HEK293 (cell line): ENCODE results near the gene RHEX.

ENCODE experiments used
- CTCF ChIA-PET: fragments of 350-600 bp; formaldehyde crosslinking; extraction: SDS; loops from one replicate; lab custom pipeline; 2021; ENCODE audit warnings: antibody characterized with exemption; lab: Yijun Ruan, JAX
- POLR2A ChIA-PET: fragments of 300-600 bp; formaldehyde crosslinking; extraction: SDS; loops from one replicate; lab custom pipeline; 2020; ENCODE audit warnings: antibody characterized with exemption, inconsistent platforms; lab: Yijun Ruan, JAX
- H3K27ac ChIP-seq: fragments of 200-500 bp; sonication (Bioruptor generic); 2 replicates; pipeline ENCODE4 v1.5.1; 2014; ENCODE audit warnings: low read depth, low read length, control low read depth, inconsistent platforms; ENCODE audit errors: extremely low read depth
- H3K36me3 ChIP-seq, 2 experiments: fragments of 200-500 bp in 1 of 2; sonication (Bioruptor generic) in 1 of 2; 1 replicate in 1 of 2; 2 replicates in 1 of 2; pipeline ENCODE4 v1.5.1; 2014 to 2017; ENCODE audit warnings: inconsistent platforms in 2 of 2, low read length in 2 of 2; ENCODE audit not compliant: control insufficient read depth in 2 of 2, insufficient read depth in 1 of 2
- H3K4me1 ChIP-seq: fragments of 200-500 bp; sonication (Bioruptor generic); 2 replicates; pipeline ENCODE4 v1.5.1; 2014; ENCODE audit warnings: mild to moderate bottlenecking, low read length, inconsistent platforms; ENCODE audit not compliant: control insufficient read depth, insufficient read depth
- H3K4me3 ChIP-seq: 2 replicates; pipeline ENCODE4 v1.5.1; 2011; ENCODE audit warnings: low read depth, mild to moderate bottlenecking, control low read depth, low read length, moderate library complexity
- H3K9me3 ChIP-seq: fragments of 200-500 bp; sonication (Bioruptor generic); 2 replicates; pipeline ENCODE4 v1.5.1; 2014; ENCODE audit warnings: low read depth, low read length, inconsistent platforms; ENCODE audit not compliant: control insufficient read depth, insufficient read depth
- GLI2 ChIP-seq: fragments of 450-650 bp; formaldehyde crosslinking; IDR thresholded peaks from 2 replicates; pipeline ENCODE4; 2017; ENCODE audit warnings: missing biosample characterization, missing genetic modification characterization, low read depth, borderline replicate concordance
- IKZF3 ChIP-seq: fragments of 450-650 bp; IDR thresholded peaks from 2 replicates; pipeline ENCODE4 v1.5.0; 2018; ENCODE audit warnings: missing biosample characterization, mild to moderate bottlenecking, missing genetic modification characterization, moderate library complexity
- KLF10 ChIP-seq: fragments of 450-650 bp; IDR thresholded peaks from 2 replicates; pipeline ENCODE4 v1.5.1; 2018; ENCODE audit warnings: missing biosample characterization, mild to moderate bottlenecking, missing genetic modification characterization
- REPIN1 ChIP-seq: fragments of 450-650 bp; formaldehyde crosslinking; IDR thresholded peaks from 2 replicates; pipeline ENCODE4 v1.5.1; 2017; ENCODE audit warnings: missing biosample characterization, missing genetic modification characterization, low read depth
- SALL2 ChIP-seq: fragments of 450-650 bp; formaldehyde crosslinking; IDR thresholded peaks from 2 replicates; pipeline ENCODE4 v1.5.0; 2017; ENCODE audit warnings: missing biosample characterization, mild to moderate bottlenecking, missing genetic modification characterization, borderline replicate concordance
- SCRT1 ChIP-seq: fragments of 450-650 bp; formaldehyde crosslinking; IDR thresholded peaks from 2 replicates; pipeline ENCODE4 v1.5.1; 2016; ENCODE audit warnings: missing biosample characterization, missing genetic modification characterization, borderline replicate concordance
- SCRT2 ChIP-seq: fragments of 450-650 bp; formaldehyde crosslinking; IDR thresholded peaks from 2 replicates; pipeline ENCODE4 v1.5.1; 2016; ENCODE audit warnings: missing biosample characterization, missing genetic modification characterization
- TCF7L2 ChIP-seq: IDR thresholded peaks from 2 replicates; pipeline ENCODE4 v1.6.1; 2011; ENCODE audit warnings: low read depth, mild to moderate bottlenecking, inconsistent platforms, low read length, moderate library complexity, borderline replicate concordance
- YY2 ChIP-seq: fragments of 450-650 bp; formaldehyde crosslinking; IDR thresholded peaks from 2 replicates; pipeline ENCODE4 v1.5.1; 2016; ENCODE audit warnings: missing biosample characterization, missing genetic modification characterization
- ZFP41 ChIP-seq: fragments of 450-650 bp; formaldehyde crosslinking; IDR thresholded peaks from 2 replicates; pipeline ENCODE4 v1.5.1; 2016; ENCODE audit warnings: missing biosample characterization, missing genetic modification characterization, borderline replicate concordance
- ZIC2 ChIP-seq: fragments of 450-650 bp; formaldehyde crosslinking; IDR thresholded peaks from 2 replicates; pipeline ENCODE4 v1.5.1; 2016; ENCODE audit warnings: missing biosample characterization, missing genetic modification characterization
- ZNF112 ChIP-seq: fragments of 450-650 bp; formaldehyde crosslinking; IDR thresholded peaks from 2 replicates; pipeline ENCODE4 v1.5.0; 2017; ENCODE audit warnings: missing biosample characterization, missing genetic modification characterization
- ZNF223 ChIP-seq: fragments of 450-650 bp; formaldehyde crosslinking; IDR thresholded peaks from 2 replicates; pipeline ENCODE4 v1.5.1; 2016; ENCODE audit warnings: missing biosample characterization, missing genetic modification characterization
- ZNF354C ChIP-seq: fragments of 450-650 bp; formaldehyde crosslinking; IDR thresholded peaks from 2 replicates; pipeline ENCODE4 v1.5.1; 2016; ENCODE audit warnings: missing biosample characterization, missing genetic modification characterization, low read depth, borderline replicate concordance
- ZNF426 ChIP-seq: fragments of 450-650 bp; formaldehyde crosslinking; IDR thresholded peaks from 2 replicates; pipeline ENCODE4 v1.5.1; 2017; ENCODE audit warnings: missing biosample characterization, missing genetic modification characterization, mild to moderate bottlenecking, inconsistent platforms, moderate library complexity
- ZNF48 ChIP-seq: fragments of 450-650 bp; formaldehyde crosslinking; IDR thresholded peaks from 2 replicates; pipeline ENCODE4 v1.5.1; 2016; ENCODE audit warnings: missing biosample characterization, missing genetic modification characterization
- ZNF521 ChIP-seq: fragments of 450-650 bp; formaldehyde crosslinking; IDR thresholded peaks from 2 replicates; pipeline ENCODE4 v1.5.1; 2017; ENCODE audit warnings: missing biosample characterization, mild to moderate bottlenecking, missing genetic modification characterization
- ZNF571 ChIP-seq: fragments of 450-650 bp; formaldehyde crosslinking; IDR thresholded peaks from 2 replicates; pipeline ENCODE4 v1.5.0; 2017; ENCODE audit warnings: missing biosample characterization, missing genetic modification characterization
- ZNF610 ChIP-seq: fragments of 450-650 bp; formaldehyde crosslinking; IDR thresholded peaks from 2 replicates; pipeline ENCODE4 v1.5.1; 2016; ENCODE audit warnings: missing biosample characterization, missing genetic modification characterization, borderline replicate concordance
- ZNF624 ChIP-seq: fragments of 450-650 bp; formaldehyde crosslinking; IDR thresholded peaks from 2 replicates; pipeline ENCODE4 v1.5.1; 2017; ENCODE audit warnings: missing biosample characterization, missing genetic modification characterization
- ZNF654 ChIP-seq: fragments of 450-650 bp; formaldehyde crosslinking; IDR thresholded peaks from 2 replicates; pipeline ENCODE4 v1.5.1; 2016; ENCODE audit warnings: low read depth, missing biosample characterization, missing genetic modification characterization
- ZNF664 ChIP-seq: fragments of 450-650 bp; formaldehyde crosslinking; IDR thresholded peaks from 2 replicates; pipeline ENCODE4 v1.5.1; 2016; ENCODE audit warnings: missing biosample characterization, missing genetic modification characterization
- ZNF768 ChIP-seq: fragments of 450-650 bp; formaldehyde crosslinking; IDR thresholded peaks from 2 replicates; pipeline ENCODE4 v1.5.1; 2018; ENCODE audit warnings: missing biosample characterization, mild to moderate bottlenecking, missing genetic modification characterization
- ZNF785 ChIP-seq: fragments of 450-650 bp; formaldehyde crosslinking; IDR thresholded peaks from 2 replicates; pipeline ENCODE4 v1.5.1; 2016; ENCODE audit warnings: missing biosample characterization, missing genetic modification characterization
- ZNF843 ChIP-seq: fragments of 450-650 bp; formaldehyde crosslinking; IDR thresholded peaks from 2 replicates; pipeline ENCODE4 v1.5.1; 2016; ENCODE audit warnings: missing biosample characterization, missing genetic modification characterization
- ZSCAN30 ChIP-seq: fragments of 450-650 bp; IDR thresholded peaks from 2 replicates; pipeline ENCODE4 v1.5.1; 2018; ENCODE audit warnings: missing biosample characterization, mild to moderate bottlenecking, missing genetic modification characterization, moderate library complexity
- TF ChIP-seq, protein P1 (sequence below): fragments of 450-650 bp; formaldehyde crosslinking; IDR thresholded peaks from 2 replicates; pipeline ENCODE4 v1.5.1; 2016; ENCODE audit warnings: missing biosample characterization, missing genetic modification characterization
- TF ChIP-seq, protein P2 (sequence below): fragments of 450-650 bp; formaldehyde crosslinking; IDR thresholded peaks from 2 replicates; pipeline ENCODE4 v1.5.0; 2017; ENCODE audit warnings: missing biosample characterization, missing genetic modification characterization, borderline replicate concordance

Gene RHEX

DNA sequence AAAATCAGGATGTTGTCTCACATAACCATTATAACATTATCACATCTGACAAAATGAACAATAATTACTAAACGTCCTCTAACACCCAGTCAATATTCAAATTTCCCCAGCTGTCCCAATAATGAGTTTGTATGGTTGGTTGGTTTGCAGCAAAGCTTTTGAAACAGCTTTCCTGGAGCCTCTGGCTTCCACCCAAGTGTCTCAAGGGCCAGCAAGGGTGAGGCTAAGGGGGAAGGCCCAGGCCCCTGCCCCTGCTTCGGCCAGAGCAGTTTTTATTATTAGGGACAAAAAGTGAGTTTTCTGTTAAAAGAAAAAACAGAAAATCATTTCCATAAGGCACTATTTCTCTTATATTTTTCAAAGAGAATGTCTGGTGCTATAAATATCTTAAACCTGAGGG is 83.3 kb downstream of the RHEX start (continued):
- TF ChIP-seq, protein P1, sequence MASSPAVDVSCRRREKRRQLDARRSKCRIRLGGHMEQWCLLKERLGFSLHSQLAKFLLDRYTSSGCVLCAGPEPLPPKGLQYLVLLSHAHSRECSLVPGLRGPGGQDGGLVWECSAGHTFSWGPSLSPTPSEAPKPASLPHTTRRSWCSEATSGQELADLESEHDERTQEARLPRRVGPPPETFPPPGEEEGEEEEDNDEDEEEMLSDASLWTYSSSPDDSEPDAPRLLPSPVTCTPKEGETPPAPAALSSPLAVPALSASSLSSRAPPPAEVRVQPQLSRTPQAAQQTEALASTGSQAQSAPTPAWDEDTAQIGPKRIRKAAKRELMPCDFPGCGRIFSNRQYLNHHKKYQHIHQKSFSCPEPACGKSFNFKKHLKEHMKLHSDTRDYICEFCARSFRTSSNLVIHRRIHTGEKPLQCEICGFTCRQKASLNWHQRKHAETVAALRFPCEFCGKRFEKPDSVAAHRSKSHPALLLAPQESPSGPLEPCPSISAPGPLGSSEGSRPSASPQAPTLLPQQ (tag by site-specific recombination): no peak
- TF ChIP-seq ZNF112 (tag by site-specific recombination): no peak
- no peak for TF ChIP-seq ZNF843 (tag by site-specific recombination)
- no peak for TF ChIP-seq ZNF426 (tag by site-specific recombination)
- no peak for TF ChIP-seq SALL2 (tag by site-specific recombination)
- no peak for TF ChIP-seq ZNF223 (tag by site-specific recombination)
- TF ChIP-seq IKZF3 (tag by site-specific recombination): no peak
- no peak for TF ChIP-seq KLF10 (tag by site-specific recombination)
- TF ChIP-seq, all 188 proteins: peak for 0

DNA sequence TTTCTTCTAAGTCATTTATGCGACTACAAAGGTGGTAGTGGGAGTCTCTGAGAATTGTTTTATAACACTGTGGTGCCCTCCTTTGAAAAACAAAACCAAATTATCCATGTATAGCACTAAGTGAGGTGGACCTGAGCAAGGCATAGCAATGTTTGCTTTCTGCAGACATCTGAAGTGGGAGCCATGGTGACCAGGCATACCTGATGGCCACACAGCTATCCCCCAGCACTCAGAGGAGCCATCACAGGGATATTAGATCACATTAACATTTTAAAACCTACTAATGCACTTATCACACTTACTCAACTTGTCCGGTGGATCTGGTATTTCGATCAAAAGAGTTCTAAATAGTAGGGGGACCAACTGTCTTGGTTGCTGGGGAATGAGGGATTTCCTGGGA is 89.0 kb downstream of the RHEX start:
- CTCF ChIA-PET: interaction anchor here (0.6 kb wide), 2 partner anchors 224 to 509 kb away, joined by 3 to 8 read pairs; no protein-coding TSS in a partner anchor
- Histone ChIP-seq H3K36me3 (no peaks in the 10 kb centered on the region), H3K27ac (no peak overlapping the region)

DNA sequence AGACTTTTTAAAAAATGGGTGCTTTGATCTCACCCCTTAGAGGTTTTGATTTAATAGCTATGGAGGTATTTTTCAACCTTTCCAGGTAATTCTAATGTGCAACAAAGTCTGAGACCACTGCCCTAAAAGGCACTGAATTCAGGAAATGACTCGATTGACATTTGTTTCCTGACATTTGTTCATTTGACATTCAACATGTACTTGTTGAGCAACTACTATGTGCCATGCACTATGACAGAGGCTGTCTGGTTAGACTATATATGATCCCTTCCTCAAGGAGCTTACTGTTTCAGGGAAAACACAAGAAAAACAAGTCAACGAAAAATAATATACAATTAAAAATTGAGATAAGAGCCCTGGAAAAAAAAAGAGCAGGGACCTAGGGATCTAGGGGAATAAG is 89.8 kb downstream of the RHEX start:
- H3K4me1 ChIP-seq: 0 out of 2 replicates have a peak, but pooled peaks cover 2% of the 10 kb centered on the region
- no peak overlapping the region for H3K27ac ChIP-seq
- no peaks in the 10 kb centered on the region for H3K9me3 ChIP-seq
- H3K36me3 ChIP-seq: no peaks in the 10 kb centered on the region
- ChIA-PET CTCF (interaction anchor here (0.6 kb wide), 2 partner anchors 402 to 1887 kb away, joined by 3 to 4 read pairs; no protein-coding TSS in a partner anchor), POLR2A (no interaction called here)
- H3K4me3 ChIP-seq: no peak overlapping the region
- TF ChIP-seq ZNF785 (tag by site-specific recombination): no peak
- no peak for TF ChIP-seq REPIN1 (tag by site-specific recombination)
- TF ChIP-seq, protein P2, sequence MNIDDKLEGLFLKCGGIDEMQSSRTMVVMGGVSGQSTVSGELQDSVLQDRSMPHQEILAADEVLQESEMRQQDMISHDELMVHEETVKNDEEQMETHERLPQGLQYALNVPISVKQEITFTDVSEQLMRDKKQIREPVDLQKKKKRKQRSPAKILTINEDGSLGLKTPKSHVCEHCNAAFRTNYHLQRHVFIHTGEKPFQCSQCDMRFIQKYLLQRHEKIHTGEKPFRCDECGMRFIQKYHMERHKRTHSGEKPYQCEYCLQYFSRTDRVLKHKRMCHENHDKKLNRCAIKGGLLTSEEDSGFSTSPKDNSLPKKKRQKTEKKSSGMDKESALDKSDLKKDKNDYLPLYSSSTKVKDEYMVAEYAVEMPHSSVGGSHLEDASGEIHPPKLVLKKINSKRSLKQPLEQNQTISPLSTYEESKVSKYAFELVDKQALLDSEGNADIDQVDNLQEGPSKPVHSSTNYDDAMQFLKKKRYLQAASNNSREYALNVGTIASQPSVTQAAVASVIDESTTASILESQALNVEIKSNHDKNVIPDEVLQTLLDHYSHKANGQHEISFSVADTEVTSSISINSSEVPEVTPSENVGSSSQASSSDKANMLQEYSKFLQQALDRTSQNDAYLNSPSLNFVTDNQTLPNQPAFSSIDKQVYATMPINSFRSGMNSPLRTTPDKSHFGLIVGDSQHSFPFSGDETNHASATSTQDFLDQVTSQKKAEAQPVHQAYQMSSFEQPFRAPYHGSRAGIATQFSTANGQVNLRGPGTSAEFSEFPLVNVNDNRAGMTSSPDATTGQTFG (tag by site-specific recombination): no peak
- TF ChIP-seq ZNF768 (tag by site-specific recombination): no peak
- TF ChIP-seq ZNF521: no peak
- TF ChIP-seq ZNF654 (tag by site-specific recombination): no peak
- 0 out of 2 replicates have a peak, but pooled peaks have one; percentile 41 for TF ChIP-seq SCRT1 (tag by site-specific recombination)
- peak; percentile 70; the same call in 1 of the 2 replicates for TF ChIP-seq ZNF664
- TF ChIP-seq ZNF624 (tag by site-specific recombination): no peak
- no peak for TF ChIP-seq ZIC2 (tag by site-specific recombination)
- no peak for TF ChIP-seq ZSCAN30
- TF ChIP-seq TCF7L2: no peak
- no peak for TF ChIP-seq GLI2
- peak; percentile 86 for TF ChIP-seq SCRT2 (tag by site-specific recombination)
- TF ChIP-seq ZNF610: no peak
- no peak for TF ChIP-seq ZNF354C (tag by site-specific recombination)

More for the DNA sequence above, 89.0 kb downstream of the RHEX start:
- POLR2A ChIA-PET: no interaction called here
- TF ChIP-seq ZFP41 (tag by site-specific recombination) (no peak), YY2 (no peak), ZNF48 (tag by site-specific recombination) (no peak), ZNF571 (tag by site-specific recombination) (no peak)
- TF ChIP-seq, protein P1 (tag by site-specific recombination): no peak
- Histone ChIP-seq H3K4me1 (0 out of 2 replicates have a peak, but pooled peaks cover 2% of the 10 kb centered on the region), H3K9me3 (no peaks in the 10 kb centered on the region), H3K4me3 (no peak overlapping the region)
